Mucosa of gallbladder (tissue), 1 donor: ENCODE results near the gene MARK1. TPM values are rescaled to one million over a fixed set of nuclear protein-coding genes. Genes with fewer than 3 reads are reported as not detected.
"Not testable (repeated sequence)": the region's sequence is repeated elsewhere in the genome, so short reads cannot be mapped to it uniquely, and the experiment has no call there.

ENCODE experiments used
- DNase-seq: peaks from one replicate; pipeline ENCODE4 v3.0.0-alpha.2; 2020; ENCODE audit warnings: low spot score
- total RNA-seq: library from RNA; stranded (reverse); gene quantifications from one replicate; pipeline ENCODE4 v1.2.1, GENCODE V29; 2021
- donor health status: DM: no; HTN: no; CAD: no.

The MARK1 gene
- total RNA-seq, 1 donor from 2014 or later = 5.1 TPM

GRCh38 chr1:220611100-220611499, 83.2 kb downstream of the MARK1 start:
- DNase-seq = not testable (repeated sequence)

DNA sequence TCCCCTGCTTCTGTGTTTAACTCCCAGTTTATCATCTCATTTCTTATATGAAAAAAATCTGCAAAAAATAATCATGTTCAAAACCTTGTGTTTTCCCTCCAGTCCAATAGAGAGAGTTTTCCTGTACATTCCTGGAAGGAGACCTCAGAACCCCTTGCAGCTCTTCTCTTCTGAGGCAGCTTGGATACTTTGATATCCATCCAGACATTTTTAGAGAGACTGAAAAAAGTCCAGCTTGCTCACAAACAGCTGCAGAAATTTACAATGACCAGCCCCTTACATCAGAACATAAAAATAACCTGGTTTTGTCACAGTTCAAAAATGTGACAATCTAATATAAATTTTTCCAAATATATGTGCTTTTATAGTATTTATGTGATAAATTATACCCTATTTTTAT, 88.9 kb downstream of the MARK1 start:
- no peak for DNase-seq

DNA sequence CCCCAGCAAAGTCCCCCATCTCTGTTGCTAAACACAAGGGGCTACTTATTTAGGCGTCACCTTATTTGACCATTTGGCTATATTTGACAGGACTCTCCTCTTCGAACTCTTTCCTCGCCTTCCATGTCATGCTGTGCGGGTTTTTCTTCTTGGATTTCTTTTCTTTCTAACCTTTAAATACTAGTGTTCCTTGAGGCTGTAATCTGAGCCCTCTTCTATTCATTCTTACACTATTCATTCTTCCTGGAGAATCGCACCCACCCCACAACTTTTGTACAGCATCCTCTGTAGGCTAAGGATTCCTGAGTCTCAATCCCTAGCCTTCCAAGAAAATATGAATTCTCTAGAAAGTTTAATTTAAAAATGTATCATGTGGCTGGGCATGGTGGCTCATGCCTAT, 100.5 kb downstream of the MARK1 start:
- DNase-seq = no peak

DNA sequence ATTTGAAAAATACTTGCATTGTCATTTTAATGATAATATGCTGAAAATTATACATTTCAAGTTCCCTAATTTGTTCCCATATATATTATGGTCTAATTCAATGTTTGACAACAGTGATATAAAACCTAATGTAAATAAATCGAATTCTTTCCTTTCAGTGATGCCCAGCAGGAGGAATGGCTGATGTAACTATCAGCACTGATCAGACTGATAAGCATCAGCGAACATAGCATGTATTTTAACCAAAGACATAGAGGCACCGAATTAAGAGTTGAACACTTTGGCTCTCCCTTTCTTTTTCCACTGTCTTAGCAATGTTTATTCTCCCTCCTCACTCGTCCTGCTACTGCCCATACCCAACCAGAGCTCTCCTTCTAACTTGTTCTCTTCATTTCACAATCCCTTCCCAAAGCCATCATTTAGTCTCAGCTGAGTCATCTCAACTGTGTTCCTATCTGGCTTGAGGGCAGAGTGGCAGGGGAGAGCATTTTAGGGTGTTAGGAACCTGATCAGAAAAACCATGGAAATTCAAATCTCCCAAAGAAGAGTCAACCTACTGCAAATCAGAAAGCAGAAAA, 103.4 kb downstream of the MARK1 start:
- DNase-seq = no peak

- no peak for DNase-seq
Observed at GRCh38 chr1:220637759-220638158, 109.8 kb downstream of the MARK1 start.

DNA sequence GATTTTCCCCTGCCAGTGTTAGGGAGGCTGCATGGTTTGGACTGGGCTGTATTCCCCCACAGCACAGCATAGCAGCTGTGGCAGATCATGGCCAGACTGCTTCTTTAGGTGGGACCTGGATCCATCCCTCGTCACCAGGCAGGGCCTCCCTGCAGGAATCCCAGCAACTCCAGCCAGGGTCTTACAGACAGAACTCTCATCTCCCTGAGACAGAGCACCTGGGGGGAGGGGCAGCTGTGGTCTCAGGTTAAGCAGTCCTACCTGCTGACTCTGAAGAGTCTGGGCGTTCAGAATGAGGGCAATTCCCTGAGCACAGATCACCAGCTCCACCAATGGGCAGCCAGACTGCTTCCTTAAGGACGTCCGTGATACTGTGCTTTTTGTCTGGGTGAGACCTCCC, 114.3 kb downstream of the MARK1 start:
- DNase-seq = no peak

DNA sequence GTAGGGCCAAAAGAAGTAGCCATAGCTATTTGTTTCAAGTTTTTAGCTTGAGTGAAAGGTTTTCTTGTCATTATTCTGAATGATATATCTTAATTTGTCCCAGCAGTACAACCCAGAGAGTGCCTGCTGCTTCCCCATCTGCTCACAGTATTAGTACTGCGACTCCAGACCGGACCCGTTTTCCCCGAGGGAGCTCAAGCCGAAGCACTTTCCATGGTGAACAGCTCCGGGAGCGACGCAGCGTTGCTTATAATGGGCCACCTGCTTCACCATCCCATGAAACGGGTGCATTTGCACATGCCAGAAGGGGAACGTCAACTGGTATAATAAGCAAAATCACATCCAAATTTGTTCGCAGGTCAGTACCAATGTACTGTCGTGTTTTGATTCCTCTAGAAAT, 125.1 kb downstream of the MARK1 start:
- DNase-seq = no peak

DNA sequence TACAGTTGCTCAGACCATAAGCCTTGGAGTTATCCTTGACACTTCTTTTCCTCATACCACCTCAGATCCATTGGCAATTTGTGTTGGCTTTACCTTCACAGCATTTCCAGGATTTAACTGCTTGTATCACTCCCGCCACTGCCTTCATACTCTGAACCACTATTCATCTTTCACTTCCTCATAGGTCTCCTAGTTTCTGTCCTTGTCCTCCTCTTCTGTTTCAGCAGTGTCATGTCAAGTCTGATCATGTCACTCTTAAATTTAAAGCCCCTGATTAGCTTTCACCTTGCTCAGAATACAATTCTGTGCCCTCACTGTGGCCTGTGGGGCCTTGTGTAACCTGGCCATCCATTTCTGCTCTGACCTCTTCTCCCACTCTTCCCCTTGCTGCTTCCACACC, 127.6 kb downstream of the MARK1 start:
- no peak for DNase-seq

DNA sequence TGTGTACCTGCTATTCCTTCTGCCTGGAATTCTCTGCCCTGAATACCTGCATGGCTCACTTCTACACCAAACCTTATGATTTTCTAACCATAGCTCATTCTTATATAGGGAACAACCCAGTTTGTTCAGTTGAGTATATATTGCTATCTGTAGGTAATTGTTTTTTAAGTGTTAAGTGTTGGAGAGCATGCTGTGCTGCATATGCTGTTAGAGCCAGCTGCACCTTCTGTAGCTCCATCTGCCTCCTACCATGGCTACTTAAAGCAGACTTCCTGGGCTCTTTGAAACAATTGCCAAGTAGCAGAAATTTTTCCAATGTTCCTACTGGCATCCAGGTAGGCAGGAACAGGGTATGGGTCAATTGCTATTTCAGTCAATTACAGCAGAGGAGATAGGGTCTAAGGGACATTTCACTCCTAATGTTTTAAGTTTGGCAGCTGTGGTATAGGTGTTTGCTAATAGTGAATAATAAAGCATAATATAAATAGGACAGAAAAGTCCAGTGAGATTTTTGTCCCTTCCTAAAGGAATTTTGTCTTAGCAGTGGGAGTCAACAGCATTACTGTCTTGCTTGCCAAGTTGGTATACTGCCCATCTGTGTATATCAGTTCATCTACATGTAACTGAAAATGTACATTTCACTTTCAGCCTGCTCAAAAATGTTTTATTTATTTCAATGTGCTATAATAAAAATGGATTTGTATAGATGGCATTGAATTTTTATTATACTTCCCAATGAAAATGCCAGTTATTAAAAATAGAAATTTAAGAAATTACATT, 128.2 kb downstream of the MARK1 start:
- DNase-seq = no peak

DNA sequence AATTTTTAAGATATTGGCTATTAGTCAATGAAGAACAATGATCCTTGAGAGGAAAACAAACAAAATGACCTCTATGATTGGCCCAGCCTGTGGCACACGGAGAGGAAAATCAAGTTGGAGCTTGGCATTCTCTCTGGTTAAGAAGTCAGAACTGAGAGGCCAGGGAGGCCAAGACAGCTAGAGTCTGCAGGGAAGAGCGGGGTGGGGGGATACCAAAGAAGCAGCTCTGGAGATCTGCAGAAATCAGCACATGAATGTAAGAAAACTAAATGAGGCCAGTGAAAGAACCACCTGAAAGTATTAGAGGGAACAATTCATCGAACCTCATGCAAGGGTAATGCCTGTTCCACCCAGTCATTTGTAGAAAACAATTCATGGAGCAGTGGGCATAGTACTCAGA, 138.4 kb downstream of the MARK1 start:
- no peak for DNase-seq

GRCh38 chr1:220669005-220669404, 141.1 kb downstream of the MARK1 start:
- DNase-seq = no peak

DNA sequence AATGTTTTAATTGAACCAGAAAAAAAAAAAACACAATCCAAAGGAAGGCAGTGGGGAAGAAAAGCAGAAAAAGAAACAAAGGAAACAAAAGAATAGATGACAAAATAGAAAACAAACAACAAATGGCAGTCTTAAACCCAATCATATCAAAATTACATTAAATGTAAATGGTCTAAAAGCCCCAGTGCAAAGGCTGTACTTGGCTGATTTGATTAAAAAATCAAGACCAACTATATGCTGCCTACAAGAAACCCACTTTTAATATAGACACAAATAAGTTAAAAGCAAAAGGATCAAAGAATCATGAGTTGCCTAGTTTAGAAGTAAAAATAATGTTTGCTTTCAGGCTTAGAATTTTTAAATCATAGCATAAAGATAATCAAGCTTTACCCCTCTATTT, 142.4 kb downstream of the MARK1 start:
- DNase-seq = no peak

GRCh38 chr1:220673921-220674320, 146.0 kb downstream of the MARK1 start:
- DNase-seq = no peak

DNA sequence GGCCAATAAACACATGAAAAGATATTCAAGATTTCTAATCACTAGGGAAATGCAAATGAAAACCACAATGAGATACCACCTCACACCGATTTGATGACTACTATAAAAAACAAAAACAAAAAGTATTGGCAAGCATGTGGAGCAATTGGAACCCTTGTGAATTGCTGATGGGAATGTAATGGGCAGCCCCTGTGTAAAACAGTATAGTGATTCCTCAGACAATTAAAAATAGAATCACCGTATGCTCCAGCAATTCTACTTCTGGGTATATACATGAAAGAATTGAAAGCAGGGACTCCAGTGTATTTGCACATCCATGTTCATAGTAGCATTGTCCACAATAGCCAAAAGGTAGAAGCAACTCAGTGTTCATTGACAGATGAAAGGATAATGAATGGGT, 149.3 kb downstream of the MARK1 start:
- no peak for DNase-seq

DNA sequence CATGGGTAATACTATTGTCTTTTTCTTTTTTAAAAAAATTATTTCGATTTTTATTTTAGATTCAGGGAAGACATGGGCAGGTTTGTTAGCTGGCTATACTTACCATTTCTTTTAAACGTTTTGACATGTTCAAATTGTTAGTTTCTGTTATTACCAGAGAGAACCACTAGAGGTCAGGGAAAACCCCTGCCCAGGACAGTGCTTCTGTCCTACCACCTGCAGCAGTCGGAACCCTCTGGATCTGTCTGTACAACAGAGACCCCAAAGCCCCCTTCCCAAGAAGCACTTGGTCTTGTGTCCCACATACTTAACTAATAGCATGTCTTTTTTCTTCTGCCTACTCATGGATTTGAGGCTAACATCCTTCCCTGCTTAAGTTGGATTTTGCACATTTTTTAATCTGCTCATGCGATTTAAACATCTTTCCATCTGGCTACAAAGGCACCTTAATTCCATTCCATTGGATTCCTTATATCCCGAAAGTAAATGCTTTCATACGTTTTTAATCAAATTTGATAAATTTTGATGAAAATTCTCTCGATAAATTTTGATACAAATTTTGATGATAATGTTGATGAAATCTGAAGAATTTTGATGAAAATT, 152.2 kb downstream of the MARK1 start:
- no peak for DNase-seq

GRCh38 chr1:220681220-220681880, 153.4 kb downstream of the MARK1 start:
- no peak for DNase-seq

GRCh38 chr1:220682901-220683576, 155.1 kb downstream of the MARK1 start:
- DNase-seq = no peak

GRCh38 chr1:220683716-220684115, 155.8 kb downstream of the MARK1 start:
- DNase-seq = not testable (repeated sequence)

GRCh38 chr1:220684890-220685289, 157.0 kb downstream of the MARK1 start:
- no peak for DNase-seq

GRCh38 chr1:220685879-220686278, 157.9 kb downstream of the MARK1 start:
- no peak for DNase-seq

DNA sequence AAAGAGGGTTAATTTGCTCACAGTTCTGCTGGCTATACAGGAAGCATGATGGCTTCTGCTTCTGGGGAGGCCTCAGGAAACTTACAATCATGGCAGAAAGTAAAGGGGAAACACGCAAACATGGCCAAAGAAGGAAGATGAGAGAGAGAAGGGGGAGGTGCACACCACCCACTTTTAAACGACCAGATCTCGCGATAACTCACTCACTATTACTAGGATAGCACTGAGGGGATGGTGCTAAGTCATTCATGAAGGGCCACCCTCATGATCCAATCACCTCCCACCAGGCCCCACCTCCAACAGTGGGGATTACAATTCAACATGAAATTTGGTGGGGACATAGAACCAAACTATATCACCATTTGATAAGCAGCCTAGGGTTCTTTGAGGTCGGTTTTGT, 159.9 kb downstream of the MARK1 start:
- no peak for DNase-seq

DNA sequence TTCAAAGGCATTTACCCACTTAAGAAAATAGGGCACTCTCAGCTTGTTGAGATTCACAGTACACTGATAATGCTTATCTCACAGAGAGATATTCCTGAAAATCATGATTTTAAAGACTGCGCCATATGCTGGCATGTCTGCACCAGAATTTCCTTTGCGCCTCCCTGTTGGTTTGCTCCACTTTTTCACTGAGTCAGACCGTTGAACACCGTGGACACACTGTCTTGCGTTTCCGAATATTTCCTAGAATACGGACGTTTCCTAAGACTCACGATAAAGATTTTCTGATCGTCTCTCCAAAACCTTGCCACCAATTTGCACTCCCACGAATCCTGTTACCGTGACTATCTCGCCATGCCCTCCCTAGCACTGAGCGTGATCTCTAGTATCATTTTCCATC, 161.7 kb downstream of the MARK1 start:
- DNase-seq = no peak
